ENCODE measurements around the gene PPP3R2.

PPP3R2 gene

GRCh38 chr9:101574731-101575333 lies 19.9 kb downstream of the PPP3R2 start:
- Histone ChIP-seq H3K4me2 (ENCODE audit: low read length) (no peak overlapping the region), H4K20me1 (ENCODE audit: insufficient read depth, low read length) (no peaks in the 10 kb centered on the region), H3K36me3 (ENCODE audit: insufficient read depth, low read length) (no peaks in the 10 kb centered on the region), H3K4me1 (ENCODE audit: insufficient read depth, low read length, severe bottlenecking) (no peaks in the 10 kb centered on the region), H3F3A (ENCODE audit: insufficient read depth, low read length) (no peaks in the 10 kb centered on the region), H3K9me2 (ENCODE audit: low read depth, low read length) (no peaks in the 10 kb centered on the region), H3K27me3 (ENCODE audit: insufficient read depth, low read length) (no peaks in the 10 kb centered on the region), H2AFZ (ENCODE audit: low read length) (no peak overlapping the region), H3K9ac (ENCODE audit: low read length) (no peak overlapping the region), H3K79me2 (ENCODE audit: insufficient read depth, low read length) (no peaks in the 10 kb centered on the region), H3K9me3 (ENCODE audit: low read length) (no peaks in the 10 kb centered on the region), H3K4me3 (ENCODE audit: low read depth, low read length, poor library complexity, severe bottlenecking) (no peak overlapping the region), H3K27ac (ENCODE audit: low read depth, low read length, poor library complexity, severe bottlenecking) (no peak overlapping the region)
- TF ChIP-seq EZH2 (IDR thresholded peaks at IDR 0.05; ENCODE audit: borderline replicate concordance, low read length) (no peak), CTCF (IDR thresholded peaks at IDR 0.05; ENCODE audit: low read length) (no peak)

- Histone ChIP-seq H3K9me2 (ENCODE audit: low read depth, low read length) (no peaks in the 10 kb centered on the region), H3K27me3 (ENCODE audit: insufficient read depth, low read length) (no peaks in the 10 kb centered on the region), H3K4me1 (ENCODE audit: insufficient read depth, low read length, severe bottlenecking) (no peaks in the 10 kb centered on the region)
Measured at GRCh38 chr9:101572316-101572715, 22.5 kb downstream of the PPP3R2 start.

GRCh38 chr9:101571114-101571513 lies 23.7 kb downstream of the PPP3R2 start:
- Histone ChIP-seq H3K9me2 (ENCODE audit: low read depth, low read length) (no peaks in the 10 kb centered on the region), H3K4me2 (ENCODE audit: low read length) (no peak overlapping the region), H3K27ac (ENCODE audit: low read depth, low read length, poor library complexity, severe bottlenecking) (no peak overlapping the region), H3K4me3 (ENCODE audit: low read depth, low read length, poor library complexity, severe bottlenecking) (no peak overlapping the region), H3F3A (ENCODE audit: insufficient read depth, low read length) (no peaks in the 10 kb centered on the region), H3K4me1 (ENCODE audit: insufficient read depth, low read length, severe bottlenecking) (no peaks in the 10 kb centered on the region), H3K79me2 (ENCODE audit: insufficient read depth, low read length) (no peaks in the 10 kb centered on the region), H4K20me1 (ENCODE audit: insufficient read depth, low read length) (no peaks in the 10 kb centered on the region), H3K9me3 (ENCODE audit: low read length) (no peaks in the 10 kb centered on the region), H3K36me3 (ENCODE audit: insufficient read depth, low read length) (peaks cover 15% of the 10 kb centered on the region; the same call in 1 of the 2 replicates), H3K9ac (ENCODE audit: low read length) (no peak overlapping the region), H2AFZ (ENCODE audit: low read length) (no peak overlapping the region), H3K27me3 (ENCODE audit: insufficient read depth, low read length) (no peaks in the 10 kb centered on the region)
- TF ChIP-seq CTCF (IDR thresholded peaks at IDR 0.05; ENCODE audit: low read length), result no peak
- TF ChIP-seq EZH2 (IDR thresholded peaks at IDR 0.05; ENCODE audit: borderline replicate concordance, low read length), result no peak

More at GRCh38 chr9:101572316-101572715, 22.5 kb downstream of the PPP3R2 start:
- Histone ChIP-seq H3F3A (ENCODE audit: insufficient read depth, low read length) (no peaks in the 10 kb centered on the region), H3K4me2 (ENCODE audit: low read length) (no peak overlapping the region), H3K27ac (ENCODE audit: low read depth, low read length, poor library complexity, severe bottlenecking) (no peak overlapping the region), H3K9ac (ENCODE audit: low read length) (no peak overlapping the region), H3K79me2 (ENCODE audit: insufficient read depth, low read length) (no peaks in the 10 kb centered on the region), H3K4me3 (ENCODE audit: low read depth, low read length, poor library complexity, severe bottlenecking) (no peak overlapping the region), H4K20me1 (ENCODE audit: insufficient read depth, low read length) (no peaks in the 10 kb centered on the region), H3K9me3 (ENCODE audit: low read length) (no peaks in the 10 kb centered on the region), H3K36me3 (ENCODE audit: insufficient read depth, low read length) (peaks cover 7% of the 10 kb centered on the region; the same call in 1 of the 2 replicates), H2AFZ (ENCODE audit: low read length) (no peak overlapping the region)
- TF ChIP-seq EZH2 (IDR thresholded peaks at IDR 0.05; ENCODE audit: borderline replicate concordance, low read length), result no peak
- no peak for TF ChIP-seq CTCF (IDR thresholded peaks at IDR 0.05; ENCODE audit: low read length)
